Testis (tissue), 3 donors: ENCODE data around the gene SERPINA10. TPM values are rescaled to one million over a fixed set of nuclear protein-coding genes. Genes with fewer than 3 reads are reported as not detected.

Experiments
- DNase-seq: peaks from one replicate; pipeline ENCODE4 v3.0.0-alpha.2; 2019
- H3K27ac ChIP-seq, 2 donors: fragments of 200-600 bp; sonication (generic); one replicate each; pipeline ENCODE4 v1.5.1; 2019
- H3K27me3 ChIP-seq: fragments of 200-600 bp; sonication (generic); one replicate; pipeline ENCODE4 v1.5.1; 2019
- H3K36me3 ChIP-seq: fragments of 200-600 bp; sonication (generic); one replicate; pipeline ENCODE4 v1.5.1; 2017; ENCODE audit warnings: low read depth; ENCODE audit errors: missing control alignments
- H3K4me1 ChIP-seq: fragments of 200-600 bp; sonication (generic); one replicate; pipeline ENCODE4 v1.5.1; 2019
- H3K4me3 ChIP-seq, 2 donors: fragments of 200-600 bp; sonication (generic); one replicate each; pipeline ENCODE4 v1.5.1; 2017 to 2019
- H3K9me3 ChIP-seq: fragments of 200-600 bp; sonication (generic); one replicate; pipeline ENCODE4 v1.5.1; 2017
- POLR2A ChIP-seq: fragments of 450-650 bp; IDR thresholded peaks from one replicate; pipeline ENCODE4 v1.6.1; 2017; ENCODE audit warnings: antibody characterized with exemption, mild to moderate bottlenecking, moderate library complexity
- WGBS, 2 donors: methylation state at CpG; one replicate each; pipeline ENCODE4 v1.1.5; 2018; 5-methylcytosine and 5-hydroxymethylcytosine counted together
- intact Hi-C: fragments of 100-400 bp; cut with DNase I; formaldehyde crosslinking; loops from one replicate; pipeline ENCODE4 v1.15.1; 2023; ENCODE audit warnings: low total_unique reads
- polyA plus RNA-seq: library from polyadenylated mRNA; stranded (reverse); fragments of 350-450 nt; fragmentation: Illumina TruSeq; extraction: RNeasy Lipid Tissue Mini Kit (QIAGEN cat#74804); gene quantifications from one replicate; pipeline ENCODE4 v1.2.3, GENCODE V29; 2014; ENCODE audit warnings: low read depth, low replicate concordance; ENCODE audit not compliant: insufficient read depth
- total RNA-seq, 2 donors: library from RNA; depleted of rRNA; stranded (reverse); fragments of >200 nt; gene quantifications; one replicate each; pipeline ENCODE4 v1.2.3, GENCODE V29; 2016
- TF ChIP-seq, protein P1 (sequence below), 3 experiments: fragments of 450-650 bp in 2 of 3; fragments of 200-600 bp in 1 of 3; sonication (generic) in 1 of 3; IDR thresholded peaks; one replicate each; pipeline ENCODE4 v1.5.1; 2016 to 2019; ENCODE audit warnings: antibody characterized with exemption in 3 of 3, mild to moderate bottlenecking in 2 of 3, moderate library complexity in 1 of 3

The SERPINA10 gene
- total and polyA plus RNA-seq, 3 donors from 2014 or later = not detected

DNA sequence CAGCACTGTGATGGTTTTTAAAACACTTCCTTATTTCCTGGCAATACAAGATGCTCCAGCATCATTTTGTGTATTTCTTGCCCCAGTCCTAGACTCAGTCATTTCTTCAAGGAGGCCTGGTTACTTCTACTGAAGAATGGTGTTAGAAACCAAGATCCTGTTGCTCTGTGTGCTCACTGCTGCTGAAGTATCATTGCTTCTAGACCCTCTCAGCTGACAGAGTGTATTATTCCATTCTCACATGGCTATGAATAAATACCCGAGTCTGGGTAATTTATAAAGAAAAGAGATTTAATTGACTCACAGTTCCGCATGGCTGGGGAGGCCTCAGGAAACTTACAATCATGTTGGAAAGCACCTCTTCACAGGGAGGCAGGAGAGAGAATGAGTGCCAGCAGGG, 45.0 kb upstream of the SERPINA10 start:
- DNase-seq = no peak
- no peaks in the 10 kb centered on the region for H3K4me1 ChIP-seq
- no peak overlapping the region for H3K4me3 ChIP-seq
- intact Hi-C loops = no loop called here
- H3K36me3 ChIP-seq = no peaks in the 10 kb centered on the region
- TF ChIP-seq, protein P1, sequence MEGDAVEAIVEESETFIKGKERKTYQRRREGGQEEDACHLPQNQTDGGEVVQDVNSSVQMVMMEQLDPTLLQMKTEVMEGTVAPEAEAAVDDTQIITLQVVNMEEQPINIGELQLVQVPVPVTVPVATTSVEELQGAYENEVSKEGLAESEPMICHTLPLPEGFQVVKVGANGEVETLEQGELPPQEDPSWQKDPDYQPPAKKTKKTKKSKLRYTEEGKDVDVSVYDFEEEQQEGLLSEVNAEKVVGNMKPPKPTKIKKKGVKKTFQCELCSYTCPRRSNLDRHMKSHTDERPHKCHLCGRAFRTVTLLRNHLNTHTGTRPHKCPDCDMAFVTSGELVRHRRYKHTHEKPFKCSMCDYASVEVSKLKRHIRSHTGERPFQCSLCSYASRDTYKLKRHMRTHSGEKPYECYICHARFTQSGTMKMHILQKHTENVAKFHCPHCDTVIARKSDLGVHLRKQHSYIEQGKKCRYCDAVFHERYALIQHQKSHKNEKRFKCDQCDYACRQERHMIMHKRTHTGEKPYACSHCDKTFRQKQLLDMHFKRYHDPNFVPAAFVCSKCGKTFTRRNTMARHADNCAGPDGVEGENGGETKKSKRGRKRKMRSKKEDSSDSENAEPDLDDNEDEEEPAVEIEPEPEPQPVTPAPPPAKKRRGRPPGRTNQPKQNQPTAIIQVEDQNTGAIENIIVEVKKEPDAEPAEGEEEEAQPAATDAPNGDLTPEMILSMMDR (IDR thresholded peaks at IDR 0.05) = no peak
- TF ChIP-seq POLR2A = no peak
- H3K9me3 ChIP-seq = no peaks in the 10 kb centered on the region
- no peak overlapping the region for H3K27ac ChIP-seq
- H3K27me3 ChIP-seq = no peaks in the 10 kb centered on the region
- 91 to 97% methylated on average over 2 of the region's 2 CpGs for WGBS, 2 donors

DNA sequence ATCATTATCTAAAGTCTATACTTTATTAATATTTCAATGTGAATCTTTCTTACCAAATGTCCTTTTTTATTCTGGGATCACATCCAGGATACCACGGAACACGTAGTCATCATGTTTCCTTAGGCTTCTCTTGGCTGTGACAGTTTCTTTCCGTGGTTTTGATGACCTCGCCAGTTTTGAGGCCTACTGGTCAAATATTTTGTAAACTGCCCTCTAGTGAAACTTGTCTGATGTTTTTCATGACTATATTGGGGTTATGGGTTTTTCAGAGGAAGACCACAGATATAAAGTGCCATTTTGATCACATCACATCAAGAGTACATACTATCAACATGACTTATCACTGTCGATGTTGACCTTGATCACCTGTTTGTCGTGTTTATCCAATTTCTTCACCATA, 44.2 kb upstream of the SERPINA10 start:
- H3K27ac ChIP-seq = no peak overlapping the region
- no peaks in the 10 kb centered on the region for H3K27me3 ChIP-seq
- no peaks in the 10 kb centered on the region for H3K9me3 ChIP-seq
- no peaks in the 10 kb centered on the region for H3K4me1 ChIP-seq
- 80 to 82% methylated on average over 6 of the region's 6 CpGs for WGBS, 2 donors
- H3K4me3 ChIP-seq = no peak overlapping the region
- no peak for DNase-seq
- TF ChIP-seq POLR2A = no peak
- TF ChIP-seq, protein P1 (IDR thresholded peaks at IDR 0.05) = no peak
- no peaks in the 10 kb centered on the region for H3K36me3 ChIP-seq
- intact Hi-C loops = no loop called here

DNA sequence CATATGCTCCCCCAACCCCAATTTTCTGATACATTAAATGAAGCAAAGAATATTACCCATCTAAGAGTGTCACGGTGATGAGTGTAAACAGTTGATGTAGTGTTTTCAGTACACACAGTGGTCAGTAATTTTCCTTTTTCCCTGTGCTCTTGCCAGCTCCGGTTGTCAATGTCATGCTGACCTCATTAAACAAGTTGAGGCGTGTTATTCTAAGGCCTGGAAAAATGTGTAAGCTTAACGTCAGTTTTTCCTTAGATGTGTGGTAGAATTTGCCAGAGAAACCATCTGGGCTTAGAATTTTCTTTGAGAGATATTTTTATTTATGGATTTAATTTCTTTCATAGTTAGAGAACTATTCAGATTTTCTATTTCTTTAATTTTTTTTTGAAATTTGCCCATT, 41.8 kb upstream of the SERPINA10 start:
- TF ChIP-seq POLR2A = no peak
- H3K4me3 ChIP-seq = no peak overlapping the region
- H3K4me1 ChIP-seq = no peaks in the 10 kb centered on the region
- H3K27ac ChIP-seq = no peak overlapping the region
- no peak for DNase-seq
- no peaks in the 10 kb centered on the region for H3K9me3 ChIP-seq
- intact Hi-C loops = no loop called here
- 60 to 72% methylated on average over 4 of the region's 4 CpGs for WGBS, 2 donors
- H3K36me3 ChIP-seq = no peaks in the 10 kb centered on the region
- H3K27me3 ChIP-seq = no peaks in the 10 kb centered on the region

DNA sequence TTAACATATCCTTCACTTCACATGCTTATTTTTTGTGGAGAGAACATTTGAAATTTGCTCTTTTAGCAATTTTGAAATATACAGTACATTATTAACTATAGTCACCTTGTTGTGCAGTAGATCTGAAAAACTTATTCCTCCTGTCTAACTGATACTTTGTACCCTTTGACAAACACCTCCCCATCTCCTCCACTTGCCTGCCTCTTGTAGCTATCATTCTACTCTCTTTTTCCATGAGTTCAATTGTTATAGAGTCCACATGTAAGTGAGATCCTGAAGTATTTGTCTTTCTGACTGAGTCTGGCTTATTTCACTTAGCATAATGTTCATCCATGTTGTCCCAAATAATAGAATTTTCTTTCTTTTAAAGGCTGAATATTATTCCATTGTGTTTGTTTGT, 39.5 kb upstream of the SERPINA10 start:
- DNase-seq = no peak
- H3K27ac ChIP-seq = no peak overlapping the region
- H3K36me3 ChIP-seq = no peaks in the 10 kb centered on the region
- intact Hi-C loops = no loop called here
- H3K4me3 ChIP-seq = no peak overlapping the region
- no peaks in the 10 kb centered on the region for H3K4me1 ChIP-seq
- H3K9me3 ChIP-seq = no peaks in the 10 kb centered on the region
- no peaks in the 10 kb centered on the region for H3K27me3 ChIP-seq
- TF ChIP-seq, protein P1 (IDR thresholded peaks at IDR 0.05) = no peak
- no peak for TF ChIP-seq POLR2A

DNA sequence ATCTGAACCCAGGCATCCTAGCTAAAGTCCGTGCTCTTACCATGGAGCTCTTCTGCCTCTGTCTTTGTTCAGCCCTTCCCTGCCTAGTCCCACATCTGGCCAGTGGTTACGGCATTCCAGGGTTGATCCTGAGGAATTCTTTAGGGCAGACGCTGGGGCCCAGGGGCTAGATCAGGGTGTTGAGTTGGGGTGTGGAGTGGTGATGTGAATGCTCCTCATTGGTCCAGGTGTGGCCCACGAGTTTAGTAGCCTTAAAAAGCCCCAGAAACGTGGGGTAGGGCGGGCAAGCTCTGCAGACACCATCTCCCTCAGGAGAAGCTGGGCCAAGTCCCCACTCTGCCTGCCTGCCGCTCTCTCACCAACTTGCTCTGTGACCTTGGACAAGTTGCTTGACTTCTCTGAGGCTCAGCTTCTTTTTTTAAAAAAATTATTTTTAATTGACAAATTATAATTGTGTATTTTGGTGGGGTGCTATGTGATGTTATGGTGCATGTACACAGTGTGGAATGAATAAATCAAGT, 39.1 kb upstream of the SERPINA10 start:
- TF ChIP-seq, protein P1 (IDR thresholded peaks at IDR 0.05) = no peak
- TF ChIP-seq POLR2A = no peak
- intact Hi-C loops = no loop called here
- no peak for DNase-seq
- no peak overlapping the region for H3K4me3 ChIP-seq
- WGBS, 2 donors = 70 to 77% methylated on average over 7 of the region's 7 CpGs
- H3K36me3 ChIP-seq = no peaks in the 10 kb centered on the region
- H3K27me3 ChIP-seq = no peaks in the 10 kb centered on the region
- no peaks in the 10 kb centered on the region for H3K9me3 ChIP-seq
- H3K27ac ChIP-seq = no peak overlapping the region
- H3K4me1 ChIP-seq = no peaks in the 10 kb centered on the region
